ENCODE measurements around the gene DIDO1.
"Not testable (repeated sequence)": the region's sequence is repeated elsewhere in the genome, so short reads cannot be mapped to it uniquely, and the experiment has no call there.

The DIDO1 gene

GRCh38 chr20:62856931-62857619, 69.2 kb downstream of the DIDO1 start:
- no peak for DNase-seq (ENCODE audit: low read depth in 3 of 3)

- no peak for DNase-seq (ENCODE audit: low read depth in 3 of 3)
Observed at GRCh38 chr20:62855120-62855519, 71.2 kb downstream of the DIDO1 start.

GRCh38 chr20:62854121-62854520, 72.2 kb downstream of the DIDO1 start:
- DNase-seq (ENCODE audit: low read depth in 3 of 3), result no peak

GRCh38 chr20:62853304-62853703, 73.0 kb downstream of the DIDO1 start:
- not testable (repeated sequence) for DNase-seq (ENCODE audit: low read depth in 3 of 3)

DNA sequence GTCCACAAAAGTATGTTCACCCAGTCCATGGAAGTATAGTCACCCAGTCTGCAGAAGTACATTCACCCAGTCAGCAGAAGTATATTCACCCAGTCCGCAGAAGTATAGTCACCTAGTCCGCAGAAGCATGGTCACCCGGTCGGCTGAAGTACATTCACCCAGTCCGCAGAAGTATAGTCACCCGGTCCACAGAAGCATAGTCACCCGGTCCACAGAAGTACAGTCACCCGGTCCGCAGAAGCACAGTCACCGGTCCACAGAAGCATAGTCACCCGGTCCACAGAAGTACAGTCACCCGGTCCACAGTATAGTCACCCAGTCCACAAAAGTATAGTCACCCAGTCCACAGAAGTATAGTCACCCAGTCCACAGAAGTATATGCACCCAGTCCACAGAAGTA, 73.5 kb downstream of the DIDO1 start:
- DNase-seq (ENCODE audit: low read depth in 3 of 3), result no peak

DNA sequence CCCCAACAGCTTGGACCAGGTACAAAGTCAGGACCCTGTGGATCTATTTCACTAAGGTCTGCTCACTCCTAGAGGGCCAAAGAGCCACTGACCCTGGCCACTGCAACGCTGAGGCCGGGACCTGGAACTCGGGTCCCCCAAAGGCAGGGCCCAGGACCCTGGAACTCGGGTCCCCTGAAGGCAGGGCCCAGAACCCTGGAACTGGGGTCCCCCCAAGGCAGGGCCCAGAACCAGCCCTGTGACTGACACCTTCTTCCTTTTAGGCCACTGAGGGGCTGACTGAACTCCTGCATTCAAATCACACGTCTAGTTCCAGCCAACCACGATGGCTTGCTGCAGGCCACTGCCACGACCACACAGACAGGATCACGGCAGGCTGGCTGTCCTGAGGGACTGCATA, 74.1 kb downstream of the DIDO1 start:
- no peak for DNase-seq (ENCODE audit: low read depth in 3 of 3)

GRCh38 chr20:62850333-62850974, 75.9 kb downstream of the DIDO1 start:
- DNase-seq (ENCODE audit: low read depth in 3 of 3), result no peak

DNA sequence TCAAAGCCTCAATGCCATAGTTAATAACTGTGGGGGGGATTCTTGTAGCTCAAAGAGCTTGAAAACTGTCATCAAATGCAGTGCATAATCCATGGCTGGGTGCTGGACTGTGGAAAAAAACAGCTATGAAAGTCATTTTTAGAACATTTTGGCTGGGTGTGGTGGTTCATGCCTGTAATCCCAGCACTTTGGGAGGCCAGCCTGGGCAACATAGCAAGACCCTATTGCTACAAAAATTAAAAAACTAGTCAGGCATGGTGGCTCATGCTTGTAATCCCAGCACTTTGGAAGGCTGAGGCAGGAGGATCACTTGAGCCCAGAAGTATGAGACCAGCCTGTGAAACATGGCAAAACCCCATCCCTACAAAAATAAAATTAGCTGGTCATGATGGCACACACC, 76.9 kb downstream of the DIDO1 start:
- DNase-seq (ENCODE audit: low read depth in 3 of 3), result no peak

DNA sequence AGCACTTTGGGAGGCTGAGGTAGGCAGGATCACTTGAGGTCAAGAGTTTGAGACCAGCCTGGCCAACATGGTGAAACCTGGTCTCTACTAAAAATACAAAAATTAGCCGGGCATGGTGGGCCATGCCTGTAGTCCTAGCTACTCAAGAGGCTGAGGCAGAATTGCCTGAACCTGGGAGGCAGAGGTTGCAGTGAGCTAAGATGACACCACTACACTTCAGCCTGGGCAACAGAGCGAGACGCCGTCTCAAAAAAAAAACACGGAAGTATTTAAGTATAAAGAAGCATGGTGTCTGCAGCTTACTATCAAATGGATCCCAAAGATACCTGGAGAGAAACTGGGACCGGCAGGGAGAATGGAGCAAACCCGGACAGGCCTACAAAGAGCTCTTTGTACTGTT, 77.4 kb downstream of the DIDO1 start:
- not testable (repeated sequence) for DNase-seq (ENCODE audit: low read depth in 3 of 3)

DNA sequence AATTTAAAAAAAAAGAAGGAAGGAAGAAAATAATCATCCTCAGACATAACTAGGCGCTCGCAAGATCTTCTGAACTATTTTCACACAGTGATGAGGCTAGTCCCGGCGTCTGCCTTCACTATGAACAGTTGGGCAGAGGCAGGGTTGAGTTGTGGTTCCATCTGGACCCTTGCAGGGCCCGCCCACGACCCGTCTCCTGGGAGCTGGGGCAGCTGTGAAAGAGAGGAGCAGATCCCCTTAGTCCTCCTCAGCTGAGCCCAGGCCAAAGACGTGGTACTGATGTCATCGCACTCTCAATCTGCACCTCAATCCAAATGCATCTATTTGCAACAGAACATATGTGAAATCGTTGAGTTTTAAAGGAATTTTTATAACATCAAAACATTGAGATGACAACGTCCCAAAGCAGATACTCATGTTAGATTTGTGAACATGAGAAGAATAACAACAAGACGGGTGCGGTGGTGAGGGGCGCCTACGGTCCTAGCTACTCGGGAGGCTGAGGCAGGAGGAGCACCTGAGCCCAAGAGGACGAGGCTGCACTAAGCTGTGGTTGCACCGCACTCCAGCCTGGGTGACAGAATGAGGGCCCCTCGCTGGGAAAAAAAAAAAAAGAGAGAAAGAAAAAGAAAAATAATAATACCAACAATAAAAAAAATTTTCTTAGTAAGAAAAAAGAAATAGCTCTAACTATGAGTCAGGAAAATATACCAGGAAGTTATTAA, 80.0 kb downstream of the DIDO1 start:
- no peak for DNase-seq (ENCODE audit: low read depth in 3 of 3)

GRCh38 chr20:62845416-62846160, 80.7 kb downstream of the DIDO1 start:
- no peak for DNase-seq (ENCODE audit: low read depth in 3 of 3)

DNA sequence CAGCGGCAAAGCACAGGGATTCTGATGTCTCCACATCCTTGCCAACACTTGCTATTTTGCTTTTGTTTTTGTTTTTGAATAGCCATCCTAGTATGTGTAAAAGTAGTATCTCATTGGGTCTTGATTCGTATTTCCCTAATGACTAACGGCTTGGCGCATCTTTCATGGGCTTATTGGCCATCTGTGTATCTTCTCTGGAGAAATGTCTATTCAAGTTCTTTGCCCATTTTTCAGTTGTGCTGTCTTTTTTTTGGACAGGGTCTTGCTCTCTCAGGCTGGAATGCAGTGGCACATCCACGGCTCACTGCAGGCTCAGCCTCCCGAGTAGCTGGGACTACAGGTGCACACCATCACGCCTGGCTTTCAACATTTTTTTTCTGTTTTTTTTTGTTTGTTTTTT, 82.1 kb downstream of the DIDO1 start:
- no peak for DNase-seq (ENCODE audit: low read depth in 3 of 3)

DNA sequence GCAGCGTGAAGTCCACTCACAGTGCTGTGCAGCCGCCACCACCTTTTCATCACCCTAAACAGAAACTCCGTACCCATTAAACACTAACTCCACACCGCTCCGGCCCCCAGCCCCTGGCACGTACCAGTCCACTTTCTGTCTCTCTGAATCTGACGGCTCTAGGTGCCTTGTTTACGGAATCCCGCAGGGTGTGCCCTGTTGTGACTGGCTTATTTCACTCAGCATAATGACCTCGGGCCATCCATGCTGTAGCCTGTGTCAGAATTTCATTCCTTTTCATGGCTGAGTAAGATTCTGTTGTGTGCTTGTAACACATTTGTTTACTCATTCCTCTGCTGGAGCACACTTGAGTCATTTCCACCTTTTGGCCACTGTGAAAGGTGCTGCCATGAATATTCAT, 82.6 kb downstream of the DIDO1 start:
- DNase-seq (ENCODE audit: low read depth in 3 of 3), result no peak

DNA sequence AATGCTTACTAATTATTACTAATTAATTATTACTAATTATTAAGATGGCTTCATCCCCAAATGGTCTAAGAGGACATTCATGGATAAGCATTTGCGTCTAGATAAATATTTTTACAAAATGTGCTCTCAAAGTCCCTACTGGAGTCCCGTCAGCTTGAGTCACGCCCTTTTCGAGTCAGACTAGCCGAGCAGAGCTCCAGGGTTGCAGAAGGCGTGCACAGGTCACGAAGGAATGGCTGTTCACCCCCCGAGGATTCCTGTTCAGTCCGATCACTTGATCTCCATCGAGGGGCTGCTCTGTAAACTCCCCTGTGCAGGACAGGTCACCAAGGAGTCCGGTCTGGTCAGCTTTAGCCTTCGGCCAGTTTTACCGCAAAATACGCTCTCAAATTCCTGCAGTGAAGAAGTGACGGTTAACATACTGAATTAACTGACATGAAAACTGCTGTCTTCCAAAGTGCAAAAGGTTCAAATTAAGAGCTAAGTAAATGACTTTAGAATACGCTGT, 84.5 kb downstream of the DIDO1 start:
- no peak for DNase-seq (ENCODE audit: low read depth in 3 of 3)

- no peak for DNase-seq (ENCODE audit: low read depth in 3 of 3)
Observed at GRCh38 chr20:62840244-62841197, 85.8 kb downstream of the DIDO1 start.

GRCh38 chr20:62839816-62840215, 86.5 kb downstream of the DIDO1 start:
- DNase-seq (ENCODE audit: low read depth in 3 of 3), result no peak

GRCh38 chr20:62839261-62839660, 87.0 kb downstream of the DIDO1 start:
- DNase-seq (ENCODE audit: low read depth in 3 of 3), result no peak

- no peak for DNase-seq (ENCODE audit: low read depth in 3 of 3)
Observed at GRCh38 chr20:62838128-62838891, 88.0 kb downstream of the DIDO1 start.

DNA sequence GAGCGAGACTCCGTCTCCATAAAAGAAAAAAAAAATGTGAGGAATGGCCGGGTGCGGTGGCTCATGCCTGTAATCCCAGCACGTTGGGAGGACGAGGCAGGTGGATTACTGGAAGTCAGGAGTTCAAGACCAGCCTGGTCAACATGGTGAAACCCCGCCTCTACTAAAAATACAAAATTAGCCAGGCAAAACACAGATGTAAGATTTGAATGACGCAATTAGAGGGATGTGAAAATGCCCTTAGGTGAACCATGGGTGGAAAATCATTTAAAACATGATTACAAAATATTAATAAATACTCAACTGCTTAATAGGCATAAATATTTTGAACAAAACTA, 88.5 kb downstream of the DIDO1 start:
- DNase-seq (ENCODE audit: low read depth in 3 of 3), result no peak

DNA sequence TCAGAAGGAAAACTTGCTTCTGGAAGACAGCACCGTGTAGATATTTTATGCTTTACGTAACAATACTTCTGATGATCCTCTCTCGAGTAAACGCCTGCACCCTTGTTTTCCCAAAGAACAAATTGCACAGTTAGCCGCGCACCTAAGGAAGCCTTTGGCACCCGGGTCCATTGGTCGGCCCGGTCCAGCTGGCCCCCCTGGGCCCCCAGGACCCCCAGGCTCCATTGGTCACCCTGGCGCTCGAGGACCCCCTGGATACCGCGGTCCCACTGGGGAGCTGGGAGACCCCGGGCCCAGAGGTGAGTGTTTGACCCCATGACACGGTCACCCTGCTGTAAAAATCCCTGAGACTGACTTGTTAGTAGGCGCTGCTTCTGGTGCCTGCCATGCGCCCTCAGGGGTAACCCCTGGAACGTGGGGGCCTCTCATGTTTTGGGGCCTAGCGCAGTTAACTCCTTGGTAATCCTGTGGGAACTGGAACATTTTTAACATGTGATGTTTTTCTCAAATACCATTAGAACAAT, 89.3 kb downstream of the DIDO1 start:
- DNase-seq (ENCODE audit: low read depth in 3 of 3), result no peak

Data from stimulated activated CD4-positive, alpha-beta T cell treated with anti-CD3 and anti-CD28 coated beads, TNF-alpha, amount 100 ng/mL, for 24 hours (primary cell).